ENCODE data around the gene BTBD6. TPM values are rescaled to one million over a fixed set of nuclear protein-coding genes. Genes with fewer than 3 reads are reported as not detected.

Gene BTBD6
- total RNA-seq = 52.7 and 106 TPM in 2 replicates

GRCh38 chr14:105248368-105249181 is at the start of gene BTBD6:
Gene BTBD6, plus strand, starts transcription at chr14:105248533. Its CDS starts 179 bp downstream, at chr14:105248712.

Other genes starting within 250 kb of the BTBD6 start
- 12.0 and 76.7 TPM in 2 replicates for gene CDCA4, start 227.4 kb upstream of the BTBD6 start, total RNA-seq
- gene GPR132, start 183.1 kb upstream of the BTBD6 start, total RNA-seq = under 0.01 TPM in 1 of 2 replicates, not detected in the other
- 1.4 and 1.5 TPM in 2 replicates for gene JAG2, start 79.8 kb upstream of the BTBD6 start, total RNA-seq
- gene NUDT14, start 67.2 kb upstream of the BTBD6 start, total RNA-seq = 11.2 and 32.6 TPM in 2 replicates
- gene BRF1, start 52.5 kb downstream of the BTBD6 start, total RNA-seq = 33.3 and 50.1 TPM in 2 replicates
- gene PACS2, start 66.2 kb downstream of the BTBD6 start, total RNA-seq = 57.3 and 62.3 TPM in 2 replicates
- under 0.01 TPM in 1 of 2 replicates, not detected in the other for gene TEX22, start 150.0 kb downstream of the BTBD6 start, total RNA-seq
- 62.3 and 72.2 TPM in 2 replicates for gene MTA1, start 171.3 kb downstream of the BTBD6 start, total RNA-seq
- gene CRIP2, start 226.3 kb downstream of the BTBD6 start, total RNA-seq = 10.5 and 60.7 TPM in 2 replicates
- gene CRIP1, start 238.4 kb downstream of the BTBD6 start, total RNA-seq = 5.3 and 7.3 TPM in 2 replicates
- gene TEDC1, start 242.7 kb downstream of the BTBD6 start, total RNA-seq = 2.6 and 25.8 TPM in 2 replicates